ENCODE measurements around the gene ZDHHC4. TPM values are rescaled to one million over a fixed set of nuclear protein-coding genes. Genes with fewer than 3 reads are reported as not detected.

ZDHHC4 gene
- 10 to 100 TPM; 35.9 to 57.9 (median 47.8) TPM for total RNA-seq
- 10 to 100 TPM; 42.4 to 92.0 TPM for polyA plus RNA-seq
- long read RNA-seq, donor 1, transcript ZDHHC4-201 (8 exons, 1,259 nt): major isoform, 69 of 211 reads
- long read RNA-seq, donor 1, transcript ZDHHC4-205 (8 exons, 1,552 nt): minor isoform, 35 of 211 reads
- long read RNA-seq, donor 1, transcript ZDHHC4-206 (8 exons, 1,348 nt): minor isoform, 28 of 211 reads
- long read RNA-seq, donor 1, transcript ZDHHC4-203 (9 exons, 1,461 nt): minor isoform, 30 of 211 reads
- long read RNA-seq, donor 1, partial matches to known transcripts: 10 of 211 reads
- long read RNA-seq, donor 1, other reads (novel, unspliced or antisense): 28 of 211 reads
- long read RNA-seq, donor 2, transcript ZDHHC4-206 (8 exons, 1,348 nt): minor isoform, 5 of 45 reads
- long read RNA-seq, donor 2, transcript ZDHHC4-201 (8 exons, 1,259 nt): major isoform, 10 of 45 reads
- long read RNA-seq, donor 2, partial matches to known transcripts: 25 of 45 reads
- long read RNA-seq, donor 2, other reads (novel, unspliced or antisense): 0 of 45 reads
- long read RNA-seq, donor 3, transcript ZDHHC4-201 (8 exons, 1,259 nt): major isoform, 20 of 55 reads
- long read RNA-seq, donor 3, transcript ZDHHC4-205 (8 exons, 1,552 nt): minor isoform, 7 of 55 reads
- long read RNA-seq, donor 3, transcript ZDHHC4-203 (9 exons, 1,461 nt): minor isoform, 12 of 55 reads
- long read RNA-seq, donor 3, partial matches to known transcripts: 2 of 55 reads
- long read RNA-seq, donor 3, other reads (novel, unspliced or antisense): 9 of 55 reads

- DNase-seq: peak; percentile 85 to 93 (median 89)
- no peaks in the 10 kb centered on the region for H3K36me3 ChIP-seq
- H3K4me1 ChIP-seq (ENCODE audit: insufficient read depth): peaks cover 5% of the 10 kb centered on the region
- H3K27me3 ChIP-seq: no peaks in the 10 kb centered on the region
- H3K9me3 ChIP-seq: no peaks in the 10 kb centered on the region
- peak within 1 kb of the TSS; percentile 80 to 99 for H3K27ac ChIP-seq
- intact Hi-C loops (cut with DNase I): no loop called here
- 10 to 14% (median 14%) methylated on average over 49 to 51 of the region's 51 CpGs for WGBS, 3 donors
- TF ChIP-seq CTCF (IDR thresholded peaks at IDR 0.05): no peak
- TF ChIP-seq POLR2A (IDR thresholded peaks at IDR 0.05): peak; percentile 94
- TF ChIP-seq EP300 (IDR thresholded peaks at IDR 0.05): no peak
- H3K4me3 ChIP-seq: peak within 1 kb of the TSS; percentile 64
Measured at GRCh38 chr7:6577369-6578113, at the start of gene ZDHHC4. Gene ZDHHC4, plus strand, starts transcription at chr7:6577454. Its CDS starts 3,108 bp downstream, at chr7:6580562.

GRCh38 chr7:6528401-6529130 lies 48.7 kb upstream of the ZDHHC4 start:
- Histone ChIP-seq H3K4me1 (ENCODE audit: insufficient read depth) (peaks cover 6% of the 10 kb centered on the region), H3K27ac (no peak overlapping the region), H3K9me3 (no peaks in the 10 kb centered on the region), H3K36me3 (no peaks in the 10 kb centered on the region), H3K27me3 (no peaks in the 10 kb centered on the region), H3K4me3 (no peak overlapping the region)
- TF ChIP-seq POLR2A (IDR thresholded peaks at IDR 0.05) (no peak), EP300 (IDR thresholded peaks at IDR 0.05) (no peak), CTCF (IDR thresholded peaks at IDR 0.05) (no peak)
- WGBS, 3 donors: 59 to 69% (median 62%) methylated on average over 13 of the region's 13 CpGs
- intact Hi-C loops (cut with DNase I): no loop called here
- no peak for DNase-seq

GRCh38 chr7:6529643-6530042 lies 47.6 kb upstream of the ZDHHC4 start:
- WGBS, 3 donors: 57 to 70% (median 67%) methylated on average over 6 of the region's 6 CpGs
- TF ChIP-seq EP300 (IDR thresholded peaks at IDR 0.05) (no peak), CTCF (IDR thresholded peaks at IDR 0.05) (no peak), POLR2A (IDR thresholded peaks at IDR 0.05) (no peak)
- intact Hi-C loops (cut with DNase I): no loop called here
- H3K36me3 ChIP-seq: no peaks in the 10 kb centered on the region
- H3K4me3 ChIP-seq: no peak overlapping the region
- H3K27ac ChIP-seq: no peak overlapping the region
- no peaks in the 10 kb centered on the region for H3K9me3 ChIP-seq
- no peaks in the 10 kb centered on the region for H3K27me3 ChIP-seq
- no peak for DNase-seq
- H3K4me1 ChIP-seq (ENCODE audit: insufficient read depth): peaks cover 6% of the 10 kb centered on the region
